D341Med (cell line): ENCODE data around the gene SPARCL1.

Experiments used
- DNase-seq: peaks from one replicate; pipeline ENCODE4 v3.0.0; 2012; ENCODE audit warnings: low spot score

Gene SPARCL1

GRCh38 chr4:87541521-87541920 is 12.3 kb upstream of the SPARCL1 start:
- DNase-seq: no peak

GRCh38 chr4:87540146-87541058 is 11.2 kb upstream of the SPARCL1 start:
- no peak for DNase-seq

- no peak for DNase-seq
Measured at GRCh38 chr4:87532907-87533306, 3.7 kb upstream of the SPARCL1 start.

- no peak for DNase-seq
Measured at GRCh38 chr4:87532109-87532508, 2.9 kb upstream of the SPARCL1 start.

GRCh38 chr4:87531621-87532020 is 2.4 kb upstream of the SPARCL1 start:
- no peak for DNase-seq

GRCh38 chr4:87530868-87531267 is 1.7 kb upstream of the SPARCL1 start:
- no peak for DNase-seq

GRCh38 chr4:87530229-87530628 is 1.1 kb upstream of the SPARCL1 start:
- DNase-seq: no peak

GRCh38 chr4:87527431-87528220 is 1.6 kb downstream of the SPARCL1 start:
- DNase-seq: no peak

GRCh38 chr4:87525636-87526295 is 3.4 kb downstream of the SPARCL1 start:
- no peak for DNase-seq

- DNase-seq: no peak
Measured at GRCh38 chr4:87524456-87524855, 4.7 kb downstream of the SPARCL1 start.

GRCh38 chr4:87523307-87523706 is 5.9 kb downstream of the SPARCL1 start:
- no peak for DNase-seq

GRCh38 chr4:87521757-87522374 is 7.3 kb downstream of the SPARCL1 start:
- DNase-seq: no peak

GRCh38 chr4:87521319-87521718 is 7.9 kb downstream of the SPARCL1 start:
- no peak for DNase-seq

GRCh38 chr4:87517621-87518020 is 11.6 kb downstream of the SPARCL1 start:
- no peak for DNase-seq

- DNase-seq: peak; percentile 60
Measured at GRCh38 chr4:87516683-87517082, 12.5 kb downstream of the SPARCL1 start.

- DNase-seq: no peak
Measured at GRCh38 chr4:87512400-87512799, 16.8 kb downstream of the SPARCL1 start.

- no peak for DNase-seq
Measured at GRCh38 chr4:87511500-87511899, 17.7 kb downstream of the SPARCL1 start.

- DNase-seq: no peak
Measured at GRCh38 chr4:87510747-87511146, 18.4 kb downstream of the SPARCL1 start.

- DNase-seq: no peak
Measured at GRCh38 chr4:87506974-87507701, 22.0 kb downstream of the SPARCL1 start.

- no peak for DNase-seq
Measured at GRCh38 chr4:87505862-87506261, 23.3 kb downstream of the SPARCL1 start.

GRCh38 chr4:87502580-87503238 is 26.5 kb downstream of the SPARCL1 start:
- no peak for DNase-seq
